Esophagus muscularis mucosa (tissue), 4 donors: ENCODE measurements around the gene ZNF17. TPM values are rescaled to one million over a fixed set of nuclear protein-coding genes. Genes with fewer than 3 reads are reported as not detected.

Source experiments
- DNase-seq: peaks from one replicate; pipeline ENCODE4 v3.0.0-alpha.2; 2017; ENCODE audit errors: extremely low spot score
- H3K27ac ChIP-seq, 4 donors: fragments of 200-600 bp; sonication (generic); replicated peaks in 1 of 4; 1 replicate in 3 of 4; 2 replicates in 1 of 4; pipeline ENCODE4 v1.5.1; 2016 to 2019; ENCODE audit warnings: mild to moderate bottlenecking in 1 of 4
- H3K27me3 ChIP-seq, 4 donors: fragments of 200-600 bp; sonication (generic); one replicate each; pipeline versions ENCODE4 v1.5.1 to v1.6.0; 2016 to 2019
- H3K36me3 ChIP-seq, 4 donors: fragments of 200-600 bp; sonication (generic); one replicate each; pipeline ENCODE4 v1.5.1; 2016 to 2019
- H3K4me1 ChIP-seq, 4 donors: fragments of 200-600 bp; sonication (generic); one replicate each; pipeline ENCODE4 v1.5.1; 2016 to 2019
- H3K4me3 ChIP-seq, 4 donors: fragments of 200-600 bp; sonication (generic); 1 replicate in 2 of 4; 2 replicates in 2 of 4; pipeline ENCODE4 v1.5.1; 2016 to 2019; ENCODE audit warnings: mild to moderate bottlenecking in 4 of 4, moderate library complexity in 1 of 4
- H3K9me3 ChIP-seq, 4 donors: fragments of 200-600 bp; sonication (generic); 1 replicate in 3 of 4; 2 replicates in 1 of 4; pipeline ENCODE4 v1.5.1; 2016 to 2019
- EP300 ChIP-seq: sonication (generic); formaldehyde crosslinking; IDR thresholded peaks from one replicate; pipeline ENCODE4 v1.6.1; 2017; ENCODE audit warnings: antibody characterized with exemption
- POLR2A ChIP-seq: fragments of 450-650 bp; IDR thresholded peaks from one replicate; pipeline ENCODE4 v1.6.1; 2017; ENCODE audit warnings: antibody characterized with exemption, moderate library complexity, mild to moderate bottlenecking, low read depth
- POLR2AphosphoS5 ChIP-seq, 2 donors: sonication (generic); formaldehyde crosslinking; IDR thresholded peaks; one replicate each; pipeline ENCODE4 v1.6.1; 2017; ENCODE audit warnings: antibody characterized with exemption in 2 of 2
- WGBS: methylation state at CpG from one replicate; pipeline ENCODE4 v1.1.5; 2018; 5-methylcytosine and 5-hydroxymethylcytosine counted together
- intact Hi-C: fragments of 100-400 bp; cut with DNase I; formaldehyde crosslinking; loops from one replicate; pipeline ENCODE4 v1.15.1; 2023
- small RNA-seq, 3 donors: library from RNA; depleted of rRNA; stranded (forward); fragments of <200 nt; gene quantifications; one replicate each; pipeline ENCODE3, GENCODE V24; 2016
- total RNA-seq, 4 donors: library from RNA; depleted of rRNA; stranded (reverse); fragments of >200 nt; gene quantifications; one replicate each; pipeline versions ENCODE4 v1.1.0 to v1.2.1, GENCODE V29; 2016
- TF ChIP-seq, protein P1 (sequence below), 3 experiments: fragments of 200-600 bp in 2 of 3; fragments of 450-650 bp in 1 of 3; sonication (generic) in 2 of 3; IDR thresholded peaks; one replicate each; pipeline ENCODE4 v1.5.1; 2017 to 2019; ENCODE audit warnings: antibody characterized with exemption in 3 of 3, mild to moderate bottlenecking in 2 of 3, moderate library complexity in 1 of 3

The ZNF17 gene
- total RNA-seq, 4 donors from 2014 or later: 6.1 to 9.6 (median 8.8) TPM

DNA sequence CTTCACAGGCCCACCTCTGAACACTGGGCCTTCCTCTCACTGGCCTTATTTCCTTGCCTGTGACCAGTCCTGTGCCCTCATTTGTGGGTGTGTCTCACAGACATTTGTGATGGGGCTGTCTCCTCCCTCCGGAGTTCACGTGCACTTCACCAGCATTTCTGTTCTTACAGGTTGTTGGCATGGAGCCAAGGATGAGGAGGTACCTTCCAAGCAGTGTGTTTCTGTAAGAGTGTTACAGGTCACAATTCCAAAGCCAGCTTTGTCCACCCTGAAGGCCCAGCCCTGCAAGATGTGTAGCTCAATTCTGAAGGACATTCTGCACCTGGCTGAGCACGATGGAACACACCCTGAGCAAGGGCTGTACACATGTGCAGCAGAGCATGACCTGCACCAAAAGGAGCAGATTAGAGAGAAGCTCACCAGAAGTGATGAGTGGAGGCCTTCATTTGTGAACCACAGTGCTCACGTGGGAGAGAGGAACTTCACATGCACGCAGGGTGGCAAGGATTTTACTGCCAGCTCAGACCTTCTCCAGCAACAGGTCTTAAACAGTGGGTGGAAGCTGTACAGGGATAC lies 32.2 kb downstream of the ZNF17 start:
- peaks cover 16 to 49% (median 36%) of the 10 kb centered on the region in 4 donors for H3K36me3 ChIP-seq
- TF ChIP-seq, protein P1, sequence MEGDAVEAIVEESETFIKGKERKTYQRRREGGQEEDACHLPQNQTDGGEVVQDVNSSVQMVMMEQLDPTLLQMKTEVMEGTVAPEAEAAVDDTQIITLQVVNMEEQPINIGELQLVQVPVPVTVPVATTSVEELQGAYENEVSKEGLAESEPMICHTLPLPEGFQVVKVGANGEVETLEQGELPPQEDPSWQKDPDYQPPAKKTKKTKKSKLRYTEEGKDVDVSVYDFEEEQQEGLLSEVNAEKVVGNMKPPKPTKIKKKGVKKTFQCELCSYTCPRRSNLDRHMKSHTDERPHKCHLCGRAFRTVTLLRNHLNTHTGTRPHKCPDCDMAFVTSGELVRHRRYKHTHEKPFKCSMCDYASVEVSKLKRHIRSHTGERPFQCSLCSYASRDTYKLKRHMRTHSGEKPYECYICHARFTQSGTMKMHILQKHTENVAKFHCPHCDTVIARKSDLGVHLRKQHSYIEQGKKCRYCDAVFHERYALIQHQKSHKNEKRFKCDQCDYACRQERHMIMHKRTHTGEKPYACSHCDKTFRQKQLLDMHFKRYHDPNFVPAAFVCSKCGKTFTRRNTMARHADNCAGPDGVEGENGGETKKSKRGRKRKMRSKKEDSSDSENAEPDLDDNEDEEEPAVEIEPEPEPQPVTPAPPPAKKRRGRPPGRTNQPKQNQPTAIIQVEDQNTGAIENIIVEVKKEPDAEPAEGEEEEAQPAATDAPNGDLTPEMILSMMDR (IDR thresholded peaks at IDR 0.05): no peak
- TF ChIP-seq POLR2AphosphoS5 (IDR thresholded peaks at IDR 0.05) (no peak), POLR2A (no peak), EP300 (no peak)
- H3K27me3 ChIP-seq: no peaks in the 10 kb centered on the region
- WGBS: 89% methylated on average over 5 of the region's 5 CpGs
- no peak overlapping the region for H3K27ac ChIP-seq
- no peak overlapping the region for H3K4me3 ChIP-seq
- H3K9me3 ChIP-seq: peaks cover 0 to 60% (median 31%) of the 10 kb centered on the region in 4 donors
- intact Hi-C loops: no loop called here
- DNase-seq: no peak
- no peaks in the 10 kb centered on the region for H3K4me1 ChIP-seq

GRCh38 chr19:57452307-57452706 lies 41.3 kb downstream of the ZNF17 start:
- WGBS: 93% methylated on average over 3 of the region's 3 CpGs
- Histone ChIP-seq H3K9me3 (peaks cover 0 to 37% (median 9%) of the 10 kb centered on the region in 4 donors), H3K4me1 (no peaks in the 10 kb centered on the region), H3K27me3 (no peaks in the 10 kb centered on the region), H3K4me3 (no peak overlapping the region), H3K27ac (no peak overlapping the region), H3K36me3 (peaks cover 0 to 13% (median 3%) of the 10 kb centered on the region in 4 donors)
- intact Hi-C loops: no loop called here
- TF ChIP-seq, protein P1 (IDR thresholded peaks at IDR 0.05): no peak
- TF ChIP-seq POLR2A (no peak), EP300 (no peak), POLR2AphosphoS5 (IDR thresholded peaks at IDR 0.05) (no peak)
- DNase-seq: no peak

- H3K4me3 ChIP-seq: no peak overlapping the region
- TF ChIP-seq POLR2AphosphoS5 (IDR thresholded peaks at IDR 0.05): no peak
- TF ChIP-seq, protein P1 (IDR thresholded peaks at IDR 0.05): no peak
- TF ChIP-seq EP300: no peak
- TF ChIP-seq POLR2A: no peak
- H3K27ac ChIP-seq: no peak overlapping the region
- peaks cover 2 to 99% (median 84%) of the 10 kb centered on the region in 4 donors for H3K9me3 ChIP-seq
- H3K27me3 ChIP-seq: no peaks in the 10 kb centered on the region
- 83% methylated on average over 5 of the region's 5 CpGs for WGBS
- intact Hi-C loops: no loop called here
- H3K4me1 ChIP-seq: no peaks in the 10 kb centered on the region
- no peak for DNase-seq
- H3K36me3 ChIP-seq: peaks cover 4 to 32% (median 18%) of the 10 kb centered on the region in 4 donors
Observed at GRCh38 chr19:57465680-57466381, 54.9 kb downstream of the ZNF17 start.

GRCh38 chr19:57466489-57466888 lies 55.5 kb downstream of the ZNF17 start:
- Histone ChIP-seq H3K36me3 (peaks cover 4 to 33% (median 20%) of the 10 kb centered on the region in 4 donors), H3K4me1 (no peaks in the 10 kb centered on the region), H3K27me3 (no peaks in the 10 kb centered on the region), H3K27ac (no peak overlapping the region), H3K4me3 (no peak overlapping the region), H3K9me3 (peaks cover 6 to 99% (median 88%) of the 10 kb centered on the region in 4 donors)
- WGBS: 98% methylated on average over 5 of the region's 5 CpGs
- no peak for DNase-seq
- TF ChIP-seq, protein P1 (IDR thresholded peaks at IDR 0.05): no peak
- TF ChIP-seq POLR2A: no peak
- TF ChIP-seq EP300: no peak
- intact Hi-C loops: no loop called here

Small RNAs within 50 kb of the gene (small RNA-seq; reads per million reads assigned to genes)
- 0 reads per million in 3 donors for gene VN1R107P

Other genes with a start within 250 kb of the ZNF17 start
- gene DUXA, start 243.7 kb upstream of the ZNF17 start, total RNA-seq: not detected
- 10 to 100 TPM; 24.1 to 66.7 (median 42.5) TPM for gene ZNF264, start 219.7 kb upstream of the ZNF17 start, total RNA-seq
- 1 to 10 TPM in 1 of 4 donors, under 1 TPM in 3; 0.33 to 1.2 (median 0.85) TPM for gene AURKC, start 180.1 kb upstream of the ZNF17 start, total RNA-seq
- 10 to 100 TPM; 13.3 to 19.7 (median 17.3) TPM for gene ZNF805, start 170.5 kb upstream of the ZNF17 start, total RNA-seq
- gene ZNF460, start 130.7 kb upstream of the ZNF17 start, total RNA-seq: 10 to 100 TPM; 46.1 to 75.0 (median 50.1) TPM
- gene ZNF543, start 90.7 kb upstream of the ZNF17 start, total RNA-seq: 1 to 10 TPM; 6.6 to 9.1 (median 8.3) TPM
- gene ZNF304, start 59.9 kb upstream of the ZNF17 start, total RNA-seq: 10 to 100 TPM in 1 of 4 donors, 1 to 10 TPM in 3; 7.1 to 12.4 (median 8.5) TPM
- 10 to 100 TPM; 12.9 to 29.5 (median 20.2) TPM for gene TRAPPC2B, start 47.6 kb upstream of the ZNF17 start, total RNA-seq
- 1 to 10 TPM; 1.4 to 3.3 (median 2.8) TPM for gene ZNF547, start 47.6 kb upstream of the ZNF17 start, total RNA-seq
- 10 to 100 TPM; 20.2 to 26.3 (median 23.6) TPM for gene ZNF548, start 21.3 kb upstream of the ZNF17 start, total RNA-seq
- gene ZNF749, start 24.2 kb downstream of the ZNF17 start, total RNA-seq: 1 to 10 TPM; 2.5 to 6.4 (median 4.6) TPM
- gene VN1R1, start 46.0 kb downstream of the ZNF17 start, total RNA-seq: 1 to 10 TPM in 3 of 4 donors, under 1 TPM in 1; 0.65 to 1.8 (median 1.3) TPM
- gene ZNF772, start 66.4 kb downstream of the ZNF17 start, total RNA-seq: 10 to 100 TPM in 1 of 4 donors, 1 to 10 TPM in 3; 7.1 to 11.5 (median 9.0) TPM
- gene ZNF419, start 76.6 kb downstream of the ZNF17 start, total RNA-seq: 10 to 100 TPM in 2 of 4 donors, 1 to 10 TPM in 2; 9.3 to 17.8 (median 12.4) TPM
- gene ZNF773, start 88.8 kb downstream of the ZNF17 start, total RNA-seq: 10 to 100 TPM in 3 of 4 donors, 1 to 10 TPM in 1; 7.1 to 18.9 (median 16.6) TPM
- 1 to 10 TPM; 3.7 to 6.7 (median 6.4) TPM for gene ZNF549, start 116.2 kb downstream of the ZNF17 start, total RNA-seq
- gene ZNF550, start 148.7 kb downstream of the ZNF17 start, total RNA-seq: 1 to 10 TPM; 3.7 to 6.7 (median 4.2) TPM
- gene ZNF416, start 167.8 kb downstream of the ZNF17 start, total RNA-seq: 1 to 10 TPM; 3.3 to 6.0 (median 4.9) TPM
- 1 to 10 TPM; 3.7 to 9.8 (median 6.4) TPM for gene ZIK1, start 173.0 kb downstream of the ZNF17 start, total RNA-seq
- 1 to 10 TPM; 1.2 to 6.9 (median 2.8) TPM for gene ZNF530, start 188.7 kb downstream of the ZNF17 start, total RNA-seq
- 10 to 100 TPM; 14.5 to 31.3 (median 22.1) TPM for gene ZNF134, start 203.1 kb downstream of the ZNF17 start, total RNA-seq
- 10 to 100 TPM in 2 of 4 donors, 1 to 10 TPM in 2; 9.4 to 14.8 (median 11.0) TPM for gene ZNF211, start 222.0 kb downstream of the ZNF17 start, total RNA-seq